Smooth muscle cell of the brain vasculature (primary cell): ENCODE results near the gene PLA2G4F.

Source experiments
- DNase-seq: peaks from one replicate; pipeline ENCODE4 v3.0.0-alpha.2; 2012; ENCODE audit warnings: low read depth, low spot score

PLA2G4F gene

DNA sequence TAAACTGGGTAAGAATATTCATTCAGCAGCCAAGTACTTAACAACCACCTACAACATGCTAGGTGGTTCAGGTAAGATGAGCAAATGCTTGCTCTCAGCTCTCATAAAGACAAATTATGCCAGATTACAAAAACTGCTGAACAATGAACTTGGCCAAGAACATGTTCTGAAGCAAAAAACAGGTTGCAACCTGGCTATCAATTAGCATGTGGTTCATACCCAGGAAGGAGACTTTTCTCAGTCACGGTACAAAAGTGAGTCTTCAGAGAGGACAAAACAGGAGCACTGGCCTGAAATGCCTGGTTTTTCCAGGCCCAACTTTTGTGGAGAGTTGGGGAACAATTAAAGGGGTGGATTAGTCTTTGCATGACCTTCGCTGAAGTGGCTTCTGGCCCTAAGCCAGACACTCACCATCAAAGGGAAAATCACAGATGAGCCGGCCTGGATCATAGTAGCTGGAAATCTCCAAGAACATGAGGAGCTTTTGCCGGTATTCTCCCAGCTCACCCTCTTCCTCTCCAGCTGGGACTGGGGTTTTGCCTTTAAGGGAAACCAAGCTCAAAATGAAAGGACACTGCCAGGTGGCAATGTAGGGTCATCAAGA is 7.6 kb upstream of the PLA2G4F start:
- DNase-seq = no peak

DNA sequence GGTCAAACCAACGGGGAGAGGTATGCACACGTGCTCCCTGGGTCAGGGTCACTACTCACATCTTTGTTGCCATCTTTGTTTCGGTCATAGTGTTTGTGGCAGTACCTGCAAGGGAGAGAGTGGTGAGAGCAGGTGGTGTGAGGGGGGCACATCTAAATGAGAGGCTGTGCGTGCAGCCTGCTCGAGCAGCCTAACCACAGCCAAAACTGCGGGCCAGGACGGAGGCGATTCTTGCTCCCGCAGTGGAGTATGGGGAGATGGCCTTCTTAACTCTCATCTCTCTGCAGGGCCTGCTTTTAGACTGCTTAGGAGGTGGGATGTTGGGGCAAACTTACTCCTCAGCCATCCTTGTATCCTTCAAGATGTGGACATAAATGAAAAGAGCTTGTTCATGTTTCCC is 6.9 kb upstream of the PLA2G4F start:
- no peak for DNase-seq

DNA sequence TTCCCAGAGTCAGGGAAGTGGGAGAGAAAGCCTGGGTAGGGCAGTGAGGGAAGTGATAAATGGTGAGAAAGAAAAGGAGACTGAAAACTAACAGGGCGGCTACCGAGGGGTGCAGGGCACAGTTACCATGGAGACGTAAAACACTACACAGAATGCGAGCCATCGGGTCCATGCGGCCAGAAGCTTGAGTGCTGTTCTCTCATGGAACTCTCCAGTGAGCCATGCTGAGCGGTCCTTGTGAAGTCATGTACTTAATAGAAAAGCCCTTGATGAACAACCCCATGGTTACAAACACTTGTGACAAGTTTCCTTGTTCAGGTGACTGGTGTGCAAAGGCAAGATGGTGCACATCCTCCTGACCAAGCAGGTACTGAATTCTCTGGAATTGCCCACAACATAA is 3.7 kb upstream of the PLA2G4F start:
- no peak for DNase-seq

DNA sequence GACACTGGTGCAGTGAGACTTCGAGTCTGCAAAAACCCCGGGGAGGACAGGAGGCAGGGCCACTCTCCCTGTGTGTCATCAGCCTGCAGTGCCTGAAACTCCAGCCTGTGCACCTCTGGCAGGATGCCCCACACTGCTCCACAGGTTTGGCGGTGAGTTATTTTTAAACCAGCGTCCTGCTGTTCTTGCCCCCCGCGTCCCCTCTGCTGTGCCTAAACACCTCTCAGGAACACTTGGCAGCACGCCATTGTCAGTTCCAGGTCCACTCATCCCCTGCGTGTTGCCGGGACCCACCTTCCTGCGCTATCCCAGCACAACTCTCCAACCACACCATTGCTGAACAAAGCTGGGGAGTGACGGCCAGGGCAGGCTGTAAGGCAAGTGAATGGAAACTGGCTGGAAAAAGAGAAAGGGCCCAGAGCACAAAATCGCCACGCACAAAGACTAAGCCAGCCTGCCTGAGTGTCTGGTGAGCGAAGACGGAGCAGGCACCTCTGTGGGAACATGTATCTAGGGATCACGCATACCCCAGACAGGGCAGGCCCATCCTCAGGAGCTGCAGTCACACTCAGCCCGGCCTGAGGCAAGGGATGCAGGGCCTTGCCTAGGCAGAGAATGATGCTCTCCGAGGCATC is 3.1 kb upstream of the PLA2G4F start:
- DNase-seq = no peak

DNA sequence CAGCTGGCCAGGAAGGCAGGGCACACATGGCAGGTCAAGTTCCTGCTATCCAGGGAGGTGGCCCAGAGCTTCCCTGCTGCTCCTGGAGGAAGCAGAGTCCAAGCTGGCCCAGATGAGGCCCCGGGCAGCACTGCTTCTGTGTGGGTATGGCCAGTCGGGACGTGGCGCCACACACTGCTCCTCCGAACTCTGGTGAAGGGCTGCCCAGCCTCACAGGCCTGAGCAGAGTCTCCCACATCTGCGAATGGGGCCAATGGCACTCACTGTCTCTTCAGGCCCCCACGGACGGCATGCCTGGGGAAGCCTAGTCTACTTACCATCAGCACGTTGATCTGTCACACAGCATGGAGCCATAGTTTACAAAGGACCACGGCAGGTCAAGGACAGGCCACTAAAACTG is 2.5 kb upstream of the PLA2G4F start:
- no peak for DNase-seq

DNA sequence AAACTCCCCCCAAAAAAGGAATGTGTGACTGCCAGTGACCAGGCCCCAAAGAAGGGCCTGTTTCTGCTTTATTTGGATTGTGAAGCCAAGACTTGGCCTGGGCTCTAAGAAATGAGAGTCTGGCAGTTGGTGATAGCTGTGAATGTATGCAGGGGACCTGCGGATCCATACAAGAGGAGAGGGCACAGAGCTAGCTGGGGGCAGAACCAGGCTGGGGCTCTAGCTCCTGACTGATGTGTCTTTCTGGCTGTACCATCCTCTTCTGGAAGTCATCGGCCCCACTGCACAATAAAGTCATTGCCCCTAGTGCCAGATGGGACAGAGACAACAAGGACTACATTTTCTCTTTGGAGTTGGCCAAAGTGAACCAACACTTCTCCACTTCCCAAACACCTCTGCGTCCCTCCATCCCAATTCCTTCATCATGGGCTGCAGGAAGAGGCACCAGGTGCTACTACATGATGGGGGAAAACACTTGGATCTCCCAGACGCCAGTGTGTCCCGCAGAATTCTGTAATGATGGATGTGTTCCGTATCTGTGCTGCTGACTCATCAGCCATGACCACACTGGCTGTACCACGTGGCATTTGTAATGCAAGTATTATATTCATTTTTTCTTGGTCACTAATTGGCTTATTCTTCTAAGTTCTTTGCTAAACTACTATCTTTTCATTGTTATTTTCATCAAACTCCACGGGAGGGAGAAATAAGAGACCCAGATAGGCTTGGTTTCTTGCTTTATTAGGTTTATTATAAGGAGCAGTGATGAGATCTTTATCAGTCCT is 1.7 kb upstream of the PLA2G4F start:
- no peak for DNase-seq

DNA sequence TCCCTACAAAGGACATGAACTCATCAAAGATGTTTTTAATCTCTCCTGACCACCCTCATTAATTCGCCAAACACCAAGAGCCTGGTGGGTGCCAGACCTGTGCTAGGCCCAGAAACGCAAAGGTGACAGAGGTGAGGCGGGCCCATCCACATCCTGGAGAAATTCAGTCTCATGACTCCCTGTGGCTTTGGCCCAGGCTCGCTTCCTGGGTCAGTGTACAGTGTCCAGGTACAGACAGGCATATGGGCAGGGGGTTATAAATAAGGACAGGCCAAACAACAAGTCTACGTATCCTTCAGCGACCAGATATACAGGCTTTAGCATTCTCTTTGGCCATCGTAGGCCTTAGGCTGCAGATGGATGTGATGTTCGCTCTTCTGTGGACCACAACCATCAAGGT is 945 bp upstream of the PLA2G4F start:
- no peak for DNase-seq

DNA sequence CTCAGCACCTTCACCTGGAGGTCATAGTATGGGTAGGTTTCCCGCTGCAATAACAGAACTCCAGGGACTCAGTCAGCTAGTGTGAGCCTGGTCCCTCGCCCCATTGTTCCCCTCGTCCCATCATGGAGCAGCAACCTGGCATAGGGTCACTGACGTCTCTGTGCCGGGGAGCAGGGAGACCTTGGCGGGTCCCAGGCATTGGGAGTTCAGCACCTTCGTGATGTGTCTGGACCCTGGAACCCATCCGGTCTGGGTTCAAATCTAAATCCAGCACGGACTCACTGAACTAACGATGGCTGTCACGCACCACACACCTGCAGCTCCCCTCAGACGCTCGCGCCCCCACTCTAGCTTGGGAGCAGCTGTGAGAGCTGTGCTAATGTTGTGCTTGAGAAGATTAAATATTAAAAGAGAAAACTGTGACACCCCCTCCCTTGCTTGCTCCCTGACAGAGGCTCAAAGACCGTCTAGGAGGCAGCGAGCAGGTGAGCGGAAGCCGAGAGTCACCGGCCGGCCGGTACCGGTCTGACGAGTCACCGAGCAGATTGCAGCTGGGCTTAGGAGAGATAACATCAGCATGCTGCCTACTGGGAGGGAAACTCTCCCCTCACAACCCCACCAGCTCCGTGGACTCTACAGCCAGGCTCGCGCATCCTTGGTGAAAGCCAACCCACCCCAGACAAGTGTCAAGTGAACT is 742 bp downstream of the PLA2G4F start:
- DNase-seq = no peak

DNA sequence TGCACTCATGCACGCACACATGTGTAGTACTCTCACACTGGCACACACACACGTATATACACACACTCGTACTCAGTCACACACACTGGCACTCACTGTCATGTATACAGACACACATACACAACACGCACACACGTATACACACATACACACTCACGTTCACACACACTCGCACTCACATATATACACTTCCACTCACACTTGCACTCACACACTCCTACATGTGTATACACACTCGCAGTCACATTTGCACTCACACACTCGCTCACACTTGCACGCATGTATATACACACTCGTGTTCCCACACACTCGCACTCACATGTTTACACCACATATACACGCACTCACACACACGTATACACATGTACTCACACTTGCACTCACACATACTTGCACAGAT is 1.5 kb downstream of the PLA2G4F start:
- no peak for DNase-seq

DNA sequence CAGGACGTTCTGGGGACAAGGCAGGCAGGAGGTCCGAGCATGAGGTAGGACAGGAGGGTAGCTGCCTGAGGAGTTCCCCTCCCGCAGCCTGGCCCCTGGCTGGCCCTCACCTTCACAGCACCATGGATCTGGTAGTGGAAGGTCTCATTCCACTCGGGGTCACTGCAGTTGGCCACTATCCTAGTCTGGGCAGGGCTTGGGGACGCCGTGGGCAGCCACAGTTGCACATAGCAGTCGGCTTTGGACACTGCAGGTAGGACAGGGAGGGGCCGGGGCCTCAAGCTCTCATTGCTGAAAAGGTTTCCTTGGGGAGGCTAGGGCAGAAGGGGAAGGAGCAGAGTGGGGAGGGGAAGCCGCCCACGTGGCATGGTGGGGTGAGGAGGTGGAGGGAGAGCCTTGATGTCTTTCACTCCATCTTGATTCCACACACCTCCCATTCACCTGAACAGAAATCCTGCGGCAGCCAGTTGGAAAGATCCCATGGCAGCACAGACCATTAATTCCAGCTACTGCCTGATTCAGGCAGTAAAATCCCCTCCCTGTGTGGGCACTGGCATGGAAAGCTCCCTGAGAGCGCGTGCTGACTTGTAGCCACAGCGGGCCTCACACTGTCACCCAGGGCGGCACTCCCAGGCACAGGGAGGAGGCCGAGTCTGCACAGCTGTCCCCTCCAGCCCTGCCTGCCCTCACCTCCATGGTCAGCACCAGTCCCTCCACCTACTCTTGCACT is 2.1 kb downstream of the PLA2G4F start:
- DNase-seq = no peak

DNA sequence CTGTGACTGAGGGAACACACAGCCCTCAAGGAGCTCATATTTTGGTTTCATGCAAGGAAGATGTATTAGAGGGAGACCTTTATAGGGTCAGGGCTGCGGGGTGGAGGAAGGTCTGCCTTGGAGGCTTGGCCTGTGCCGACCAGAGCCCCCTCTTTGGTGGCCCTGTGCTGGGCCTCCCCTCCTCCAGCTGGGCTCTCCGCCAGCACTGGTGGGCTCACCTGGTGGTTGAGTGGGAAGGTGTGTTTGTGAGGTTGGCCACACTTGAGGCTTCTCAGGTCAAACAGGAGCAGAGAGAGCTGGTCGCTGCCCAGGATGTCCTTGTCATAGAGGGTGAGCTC is 2.6 kb downstream of the PLA2G4F start:
- no peak for DNase-seq

DNA sequence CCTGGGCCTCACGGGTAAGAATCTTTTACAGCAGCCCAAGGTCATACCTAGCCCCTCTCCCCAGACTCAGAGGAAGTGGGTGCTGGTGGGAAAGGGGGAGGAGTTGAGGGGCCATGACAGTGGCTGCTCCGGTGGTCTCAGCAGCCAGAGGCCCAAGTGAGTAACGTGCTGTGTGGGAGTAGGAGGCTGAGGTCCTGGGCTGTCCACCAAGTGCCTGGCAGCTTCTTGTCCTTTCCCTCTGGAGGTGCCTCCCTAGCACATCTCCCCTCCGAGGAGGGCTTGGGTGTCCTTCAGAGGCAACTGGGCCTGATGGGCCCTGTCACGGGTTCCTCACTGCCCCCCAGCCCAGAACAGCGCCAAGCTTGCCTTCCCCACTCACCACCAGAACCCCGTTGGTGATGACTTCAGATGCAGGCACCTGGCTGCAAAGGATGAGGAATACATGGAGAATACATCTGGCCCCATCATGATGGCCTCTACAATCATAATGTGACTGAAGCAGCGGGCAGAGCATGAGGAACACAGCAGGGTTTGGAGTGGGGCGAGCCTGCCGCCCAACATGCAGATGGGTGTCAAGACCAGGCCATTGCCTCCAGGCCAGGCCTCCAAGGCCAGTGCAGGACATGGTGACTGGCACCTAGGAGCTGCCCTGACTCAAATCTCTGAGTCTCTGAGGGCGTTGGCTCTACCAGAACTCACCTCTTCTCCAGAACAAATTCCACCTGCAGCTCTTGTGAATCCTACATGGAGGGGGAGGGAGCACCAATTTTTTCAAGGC is 3.3 kb downstream of the PLA2G4F start:
- DNase-seq = no peak

DNA sequence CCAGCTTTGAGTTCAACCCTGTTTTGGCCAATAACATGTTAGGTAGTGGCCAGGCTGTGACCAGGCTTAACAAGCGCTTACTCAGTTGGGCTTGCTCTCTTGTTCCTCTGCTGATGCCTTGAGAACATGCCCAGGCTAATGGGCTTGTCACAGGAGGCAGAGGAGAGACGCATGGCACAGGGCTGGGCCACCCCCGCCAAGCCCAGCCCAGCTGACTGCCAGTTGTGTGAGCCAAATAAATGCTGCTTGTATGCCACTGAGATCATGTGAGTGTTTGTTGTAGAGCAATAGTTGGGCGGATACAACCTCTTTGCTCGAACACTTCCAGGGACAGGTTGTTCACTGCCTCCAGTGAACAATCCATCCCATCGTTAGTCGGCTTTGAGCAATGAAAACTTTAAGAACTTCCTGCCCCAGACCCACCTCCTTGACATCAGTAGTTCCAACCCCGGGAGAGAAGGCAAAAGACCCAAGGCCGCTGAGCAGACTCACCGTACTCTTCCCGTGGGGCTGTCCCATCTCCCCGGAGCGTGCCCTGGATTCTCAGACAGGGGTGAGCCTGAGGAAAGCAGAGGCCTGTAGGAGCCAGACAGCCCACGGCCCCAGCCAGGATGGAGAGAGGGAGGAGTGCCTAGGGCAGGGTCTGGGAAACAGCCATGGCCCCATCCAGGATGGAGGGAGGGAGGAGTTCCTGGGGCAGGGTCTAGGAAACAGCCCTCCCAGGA is 4.1 kb downstream of the PLA2G4F start:
- DNase-seq = no peak

DNA sequence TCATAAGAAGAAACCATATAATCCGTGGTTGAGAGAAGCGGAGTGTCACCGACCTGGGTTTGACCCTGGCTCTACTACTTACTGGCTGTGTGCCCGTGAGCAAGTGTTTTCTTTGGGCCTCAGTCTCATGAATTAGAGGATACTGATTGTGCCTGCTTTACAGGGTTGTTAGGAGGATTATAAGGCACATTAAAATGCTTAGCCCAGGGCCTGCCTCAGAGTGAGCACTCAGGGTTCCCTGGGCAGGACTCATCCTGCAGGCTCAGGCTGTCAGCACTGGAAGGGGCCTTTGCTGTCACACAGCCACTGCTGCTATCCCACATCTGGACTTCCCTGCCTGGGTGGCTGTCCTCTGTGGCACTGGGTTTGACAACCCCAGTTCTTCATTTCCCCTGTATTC is 4.7 kb downstream of the PLA2G4F start:
- no peak for DNase-seq

DNA sequence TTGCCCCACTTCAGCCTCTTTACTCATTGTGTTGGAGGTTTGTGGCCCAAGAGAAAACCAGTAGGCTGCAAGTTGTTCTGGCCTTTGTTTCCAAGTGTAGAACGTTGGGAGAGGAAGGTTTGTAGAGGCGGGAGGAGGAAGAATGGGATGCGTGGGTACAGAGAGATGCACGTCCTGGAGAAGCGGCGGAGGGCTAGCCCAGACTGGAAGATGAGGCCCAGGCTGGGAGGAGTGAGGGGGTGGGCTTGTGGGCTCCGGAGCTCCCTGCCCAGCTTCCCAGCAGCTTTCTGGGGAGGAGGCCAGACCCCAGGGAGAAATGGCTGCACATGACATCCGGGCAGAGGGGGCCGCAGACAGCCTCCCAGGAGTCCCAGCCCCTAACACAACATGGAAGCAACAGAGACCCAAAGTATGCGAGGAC is 5.3 kb downstream of the PLA2G4F start:
- no peak for DNase-seq

DNA sequence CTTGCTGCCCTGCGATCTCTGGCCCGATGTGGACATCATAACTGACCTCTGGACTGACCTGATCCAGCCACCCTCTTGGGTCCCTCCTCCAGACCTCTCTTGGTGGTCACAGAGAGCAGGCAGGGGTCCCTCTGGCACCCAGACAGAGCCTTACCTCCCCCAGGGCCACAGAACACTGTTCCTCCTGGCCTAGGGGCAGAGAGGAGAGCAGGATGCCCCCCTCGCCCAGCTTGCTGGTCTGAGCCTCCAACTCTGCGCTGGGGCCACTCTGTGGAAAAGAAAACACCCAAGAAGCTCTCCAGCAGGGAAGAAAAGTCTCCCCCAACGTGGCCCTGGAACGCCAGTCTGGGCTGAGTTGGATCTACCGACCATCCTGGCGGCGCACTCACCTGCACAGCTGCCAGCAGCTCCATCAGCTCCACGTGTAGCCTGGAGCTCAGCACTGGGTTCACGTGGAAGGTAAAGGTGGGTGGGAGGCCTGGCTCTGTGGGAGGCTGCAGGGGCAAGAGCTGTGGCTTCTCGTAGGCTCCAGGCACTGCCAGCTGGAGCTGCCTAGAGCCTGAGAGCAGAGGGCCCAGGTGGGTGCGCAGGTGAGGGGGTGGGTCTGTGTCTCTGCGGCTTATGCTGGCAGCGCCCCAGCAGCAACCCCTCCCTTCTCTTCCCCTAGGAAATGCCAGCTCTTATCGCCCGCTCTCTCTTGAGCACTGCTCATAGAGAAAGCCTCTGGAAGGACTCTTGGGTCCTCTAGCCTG is 6.0 kb downstream of the PLA2G4F start:
- no peak for DNase-seq

DNA sequence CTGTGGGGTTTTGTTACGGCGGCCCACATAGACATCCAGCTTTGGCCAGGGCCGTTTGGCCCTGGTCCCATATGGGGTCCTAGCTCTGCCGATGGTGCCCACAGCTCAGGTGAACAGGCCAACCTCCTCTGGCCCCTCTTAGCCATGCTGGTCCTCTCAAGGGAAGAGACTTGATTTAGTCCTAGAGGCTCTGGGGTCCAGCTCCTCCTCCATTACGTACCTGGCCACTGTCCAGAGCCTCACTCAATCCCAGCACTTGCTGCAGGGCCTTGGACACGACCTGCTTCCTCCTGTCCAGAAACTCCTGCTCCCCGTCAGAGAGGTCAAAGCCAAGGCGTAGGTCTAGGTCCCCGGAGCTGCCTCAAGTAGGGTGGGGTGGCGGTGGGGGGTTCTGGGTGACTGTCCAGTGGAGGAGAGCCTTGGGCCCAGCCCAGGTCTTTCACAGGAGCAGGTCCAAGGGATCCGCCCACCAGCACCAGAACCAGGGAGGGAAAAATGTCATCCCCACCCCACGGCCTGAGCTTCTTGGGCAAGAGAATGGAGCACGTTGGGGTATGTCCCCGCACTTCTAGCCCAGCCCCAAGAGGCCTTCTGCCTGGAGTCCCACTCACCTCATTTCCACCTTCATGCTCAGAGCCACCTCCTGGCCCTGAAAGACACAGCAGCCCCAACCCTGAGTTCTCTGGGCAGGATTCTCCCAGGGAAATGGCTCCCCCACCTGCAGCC is 6.8 kb downstream of the PLA2G4F start:
- no peak for DNase-seq

DNA sequence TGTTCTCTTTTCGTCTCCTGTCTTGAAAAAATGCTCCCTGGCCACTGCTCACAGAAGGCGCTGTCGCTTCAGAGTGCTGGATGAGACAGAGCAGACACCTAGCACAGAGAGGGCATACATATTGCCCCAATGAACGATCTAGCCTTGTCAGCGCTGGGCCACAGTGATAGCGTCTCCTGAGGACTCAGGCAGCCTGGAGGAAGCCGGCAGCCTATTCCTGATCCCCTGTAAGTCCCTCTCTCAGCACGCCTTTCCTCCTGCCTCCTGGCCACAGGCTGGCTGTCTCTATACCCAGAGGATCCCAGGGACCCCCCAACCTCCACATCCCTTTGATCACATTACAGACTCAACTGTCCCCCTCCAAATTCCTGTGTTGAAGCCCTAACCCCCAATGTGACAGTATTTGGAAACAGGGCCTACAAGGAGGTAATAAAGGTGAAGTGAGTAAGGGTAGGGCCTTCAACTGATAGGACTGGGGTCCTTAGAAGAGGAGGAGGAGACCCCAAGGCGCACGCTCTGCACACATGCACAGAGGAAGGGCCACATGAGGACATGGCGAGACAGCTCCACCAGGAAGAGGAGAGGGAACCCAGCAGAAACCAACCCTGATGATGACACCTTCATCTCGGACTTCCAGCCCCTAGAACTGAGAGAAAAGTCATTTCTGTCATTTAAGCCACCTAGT is 7.5 kb downstream of the PLA2G4F start:
- no peak for DNase-seq

DNA sequence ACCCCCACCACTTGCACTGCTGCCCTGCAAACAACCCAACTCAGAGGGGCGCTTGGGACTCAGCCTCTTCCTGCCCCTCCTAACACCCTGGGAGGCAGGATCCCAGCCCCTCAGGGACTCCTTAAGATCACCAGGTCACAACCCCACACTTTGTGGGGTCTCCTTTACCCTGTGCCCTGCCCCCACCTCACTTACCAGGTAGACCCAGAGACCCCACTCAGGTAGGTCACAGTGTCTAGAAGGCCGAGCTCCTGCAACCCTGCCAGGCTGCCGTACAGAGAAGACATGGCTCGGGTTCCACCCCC is 9.1 kb downstream of the PLA2G4F start:
- DNase-seq = no peak
